ENCODE results near the gene SMU1. TPM values are rescaled to one million over a fixed set of nuclear protein-coding genes. Genes with fewer than 3 reads are reported as not detected.

SMU1 gene
- total and polyA plus RNA-seq, 2 of the 13 experiments (the other 11 are each of a cell fraction or from before 2014, with no cell fraction given) = 12.9 to 36.6 TPM

- peak; percentile 37 for TF ChIP-seq ZNF687 (CRISPR knock-in tag; IDR thresholded peaks at IDR 0.05)
- peak; percentile 59 for TF ChIP-seq AGO1 (IDR thresholded peaks at IDR 0.05; ENCODE audit: low read depth, low read length, poor library complexity, severe bottlenecking)
- peak; percentile 98 for TF ChIP-seq AGO2 (optimal IDR thresholded peaks at IDR 0.05; ENCODE audit: low read depth, low read length)
- no peak for TF ChIP-seq TFAP4 (IDR thresholded peaks at IDR 0.05; ENCODE audit: borderline replicate concordance, low read depth)
- TF ChIP-seq ZNF570 (CRISPR knock-in tag; IDR thresholded peaks at IDR 0.05; ENCODE audit: borderline replicate concordance) = no peak
- TF ChIP-seq HNRNPLL (IDR thresholded peaks at IDR 0.05; ENCODE audit: low read depth, low read length, poor library complexity, severe bottlenecking) = peak; percentile 26
- no peak for TF ChIP-seq SIX1 (CRISPR knock-in tag; IDR thresholded peaks at IDR 0.05; ENCODE audit: borderline replicate concordance)
- 0 out of 2 replicates have a peak, but pooled peaks have one; percentile 19 for TF ChIP-seq POLR2G (IDR thresholded peaks at IDR 0.05; ENCODE audit: low read depth, low read length)
- peak; percentile 78 for TF ChIP-seq CREB1 (IDR thresholded peaks at IDR 0.05)
- TF ChIP-seq CREB1 (CRISPR knock-in tag; IDR thresholded peaks at IDR 0.05) = no peak; the same call in 1 of the 2 replicates
Measured at GRCh38 chr9:33044162-33044673, 32.3 kb downstream of the SMU1 start (continued).
